Nephron progenitor cell (in vitro differentiated cells): ENCODE data around the gene RNF166.

Source experiments
- DNase-seq: peaks from one replicate; pipeline ENCODE4 v3.0.0; 2021
- H3K27ac Mint-ChIP-seq: 2 replicates; pipeline ENCODE4 v1.8.0; 2021; ENCODE audit warnings: mild to moderate bottlenecking, moderate library complexity, mixed read lengths
- H3K27me3 Mint-ChIP-seq: 2 replicates; pipeline ENCODE4 v1.8.0; 2021; ENCODE audit warnings: mild to moderate bottlenecking, low read depth, mixed read lengths; ENCODE audit not compliant: poor library complexity
- H3K36me3 Mint-ChIP-seq: 2 replicates; pipeline ENCODE4 v1.8.0; 2021; ENCODE audit warnings: low read depth, mixed read lengths
- H3K4me1 Mint-ChIP-seq: 2 replicates; pipeline ENCODE4 v1.8.0; 2021; ENCODE audit warnings: mixed read lengths
- H3K4me3 Mint-ChIP-seq: 2 replicates; pipeline ENCODE4 v1.8.0; 2021; ENCODE audit warnings: mild to moderate bottlenecking, moderate library complexity, mixed read lengths
- H3K9me3 Mint-ChIP-seq: 2 replicates; pipeline ENCODE4 v1.8.0; 2021; ENCODE audit warnings: mild to moderate bottlenecking, moderate library complexity, mixed read lengths
- TF ChIP-seq, protein P1 (sequence below): fragments of 200-600 bp; sonication (generic); IDR thresholded peaks from 2 replicates; pipeline ENCODE4 v1.5.0; 2021; ENCODE audit warnings: antibody characterized with exemption

RNF166 gene

DNA sequence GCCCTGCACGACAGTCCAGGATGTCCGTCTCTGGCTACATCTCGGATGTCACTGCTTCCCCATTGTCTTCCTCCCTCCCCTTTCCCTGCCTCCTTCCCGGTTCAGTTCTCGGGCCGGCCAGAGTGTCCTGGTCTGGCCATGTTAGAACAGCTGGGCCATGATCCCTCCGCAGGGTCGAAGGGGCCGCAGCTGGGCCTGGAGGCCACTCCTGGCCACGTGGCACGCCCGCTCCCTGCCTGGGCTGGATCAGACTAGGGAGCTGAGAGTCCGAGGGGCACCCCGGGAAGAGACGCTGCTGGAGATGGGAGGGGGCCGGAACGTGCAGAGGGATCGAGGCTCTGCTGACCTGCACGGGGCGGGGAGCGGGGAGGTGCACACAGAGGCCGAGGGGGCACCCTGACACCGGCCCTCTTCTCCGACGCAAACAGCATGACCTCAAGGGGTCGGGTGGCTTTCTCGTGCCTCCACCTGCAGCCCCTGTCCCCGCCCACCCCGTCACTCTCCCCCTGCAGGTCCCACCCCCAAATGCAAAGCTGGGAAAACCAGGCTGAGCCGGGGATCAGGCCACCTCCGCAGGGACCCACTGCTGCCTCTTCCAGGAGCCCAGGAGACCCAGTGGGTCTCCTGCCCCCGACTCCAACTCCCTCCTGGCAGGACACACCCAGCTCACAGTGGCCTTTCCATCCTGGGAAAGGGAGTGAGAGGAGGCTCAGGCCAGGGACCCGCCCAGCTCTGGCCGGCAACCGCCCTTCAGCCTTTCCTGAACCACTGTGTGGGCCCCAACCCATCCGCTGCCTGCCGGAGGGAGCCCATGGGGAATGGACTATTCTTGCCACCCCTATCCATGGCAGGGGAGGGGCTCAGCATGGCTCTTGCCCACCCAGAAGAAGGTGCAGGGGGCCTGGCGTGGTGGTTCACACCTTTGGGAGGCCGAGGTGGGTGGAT lies 38.6 kb upstream of the RNF166 start:
- Mint-ChIP-seq H3K27ac (no peak overlapping the region), H3K4me3 (no peak overlapping the region), H3K36me3 (no peaks in the 10 kb centered on the region), H3K27me3 (peaks cover 4% of the 10 kb centered on the region), H3K4me1 (peaks cover 4% of the 10 kb centered on the region), H3K9me3 (no peaks in the 10 kb centered on the region)
- no peak for DNase-seq
- TF ChIP-seq, protein P1, sequence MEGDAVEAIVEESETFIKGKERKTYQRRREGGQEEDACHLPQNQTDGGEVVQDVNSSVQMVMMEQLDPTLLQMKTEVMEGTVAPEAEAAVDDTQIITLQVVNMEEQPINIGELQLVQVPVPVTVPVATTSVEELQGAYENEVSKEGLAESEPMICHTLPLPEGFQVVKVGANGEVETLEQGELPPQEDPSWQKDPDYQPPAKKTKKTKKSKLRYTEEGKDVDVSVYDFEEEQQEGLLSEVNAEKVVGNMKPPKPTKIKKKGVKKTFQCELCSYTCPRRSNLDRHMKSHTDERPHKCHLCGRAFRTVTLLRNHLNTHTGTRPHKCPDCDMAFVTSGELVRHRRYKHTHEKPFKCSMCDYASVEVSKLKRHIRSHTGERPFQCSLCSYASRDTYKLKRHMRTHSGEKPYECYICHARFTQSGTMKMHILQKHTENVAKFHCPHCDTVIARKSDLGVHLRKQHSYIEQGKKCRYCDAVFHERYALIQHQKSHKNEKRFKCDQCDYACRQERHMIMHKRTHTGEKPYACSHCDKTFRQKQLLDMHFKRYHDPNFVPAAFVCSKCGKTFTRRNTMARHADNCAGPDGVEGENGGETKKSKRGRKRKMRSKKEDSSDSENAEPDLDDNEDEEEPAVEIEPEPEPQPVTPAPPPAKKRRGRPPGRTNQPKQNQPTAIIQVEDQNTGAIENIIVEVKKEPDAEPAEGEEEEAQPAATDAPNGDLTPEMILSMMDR = no peak

DNA sequence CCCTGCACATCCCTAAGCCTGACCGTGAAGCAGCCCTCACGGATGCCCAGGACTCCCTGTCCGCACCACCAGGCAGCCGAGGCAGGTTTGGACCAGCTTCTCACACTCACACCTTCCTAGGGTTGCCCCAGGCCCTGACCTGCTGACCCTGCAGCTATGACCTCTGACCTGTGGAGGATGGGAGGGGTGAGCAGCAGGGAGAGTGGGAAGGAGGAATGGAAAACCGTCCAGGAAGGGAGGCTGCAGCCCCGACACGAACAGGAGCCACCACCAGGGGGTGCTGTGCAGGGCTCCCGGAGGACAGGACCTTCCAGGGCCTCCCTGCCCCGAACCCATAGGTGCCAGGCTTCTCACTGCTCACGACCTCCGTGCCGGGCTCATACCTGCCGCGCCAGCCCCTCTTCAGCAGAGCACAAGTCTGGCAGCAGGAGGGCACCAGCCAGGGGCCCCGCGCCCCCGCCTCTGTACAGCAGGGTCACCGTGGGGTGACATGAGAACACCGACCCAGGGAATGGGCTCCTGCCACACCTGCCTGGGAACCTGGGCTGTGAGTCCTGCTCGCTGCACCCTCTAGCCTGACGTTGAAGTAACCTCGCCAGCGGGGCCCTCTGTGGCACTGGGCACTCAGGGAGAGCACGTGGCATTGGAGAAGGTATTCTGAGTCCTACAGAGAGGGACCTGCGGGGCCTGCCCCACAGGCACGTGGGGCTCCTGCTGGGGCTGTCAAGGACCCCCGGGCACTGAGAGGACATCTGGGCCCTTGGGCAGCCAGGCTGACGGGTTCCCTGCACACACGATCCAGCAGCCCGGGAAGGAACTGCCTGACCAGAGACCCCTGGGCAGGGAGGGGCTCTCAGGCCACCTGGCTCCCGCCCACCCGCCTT lies 37.7 kb upstream of the RNF166 start:
- Mint-ChIP-seq H3K9me3 (no peaks in the 10 kb centered on the region), H3K36me3 (no peaks in the 10 kb centered on the region), H3K4me1 (peaks cover 5% of the 10 kb centered on the region), H3K4me3 (no peak overlapping the region), H3K27me3 (peaks cover 4% of the 10 kb centered on the region), H3K27ac (no peak overlapping the region)
- TF ChIP-seq, protein P1 = peak; percentile 94
- DNase-seq = peak; percentile 93

DNA sequence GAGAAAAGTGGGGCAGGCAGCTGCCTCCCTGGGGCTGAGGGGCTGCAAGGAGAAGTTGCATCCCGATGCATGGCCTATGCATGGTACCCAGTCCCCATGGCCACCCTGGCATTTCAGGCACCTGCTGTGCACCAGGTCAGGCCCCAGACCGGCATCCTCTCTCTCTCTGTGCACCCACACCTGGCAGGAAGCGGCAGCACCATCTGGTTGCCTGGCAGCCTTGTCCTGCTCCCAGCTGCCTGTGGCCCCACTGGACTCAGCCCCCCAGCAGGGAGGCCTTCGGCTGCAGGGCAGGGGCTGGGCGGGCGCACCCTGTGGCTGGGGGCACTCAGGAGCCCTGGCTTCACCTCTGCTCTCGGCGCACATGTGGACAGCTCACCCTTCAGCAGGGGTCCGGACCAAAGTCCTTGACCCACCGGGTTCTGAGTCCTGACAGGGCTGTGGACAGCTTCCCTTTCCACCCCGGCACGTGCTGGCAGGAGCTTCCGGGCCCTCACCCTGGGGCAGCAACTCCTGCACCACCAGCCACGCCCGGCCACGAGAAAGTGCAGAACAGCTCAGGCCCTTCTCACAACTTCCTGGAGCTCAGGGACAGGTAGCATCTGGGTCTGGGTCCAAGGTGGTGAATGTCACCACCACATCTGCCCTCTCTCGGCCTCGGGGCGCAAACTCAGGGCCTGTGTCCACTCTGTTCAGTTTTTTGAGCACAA lies 36.8 kb upstream of the RNF166 start:
- H3K9me3 Mint-ChIP-seq = no peaks in the 10 kb centered on the region
- H3K27me3 Mint-ChIP-seq = peaks cover 2% of the 10 kb centered on the region
- peaks cover 11% of the 10 kb centered on the region for H3K4me1 Mint-ChIP-seq
- H3K36me3 Mint-ChIP-seq = no peaks in the 10 kb centered on the region
- no peak overlapping the region for H3K4me3 Mint-ChIP-seq
- TF ChIP-seq, protein P1 = no peak
- no peak overlapping the region for H3K27ac Mint-ChIP-seq
- no peak for DNase-seq

DNA sequence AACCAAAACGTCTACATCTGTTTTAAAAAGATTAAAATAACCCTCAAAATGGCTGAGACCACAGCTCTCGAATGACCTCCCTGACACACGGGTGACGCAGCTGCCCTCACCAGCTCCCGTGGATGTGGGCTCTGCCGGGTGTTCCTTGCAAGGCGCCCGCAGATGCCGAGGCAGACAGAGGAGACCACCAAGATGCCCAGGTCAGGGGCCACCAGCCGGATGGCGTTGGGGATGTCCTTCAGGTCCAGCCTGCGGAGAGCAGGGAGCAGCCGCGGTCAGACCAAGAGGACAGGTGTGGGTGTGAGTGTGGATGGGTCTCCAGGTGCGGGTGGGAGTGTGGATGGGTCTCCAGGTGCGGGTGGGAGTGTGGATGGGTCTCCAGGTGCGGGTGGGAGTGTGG lies 35.2 kb upstream of the RNF166 start:
- H3K4me1 Mint-ChIP-seq = peaks cover 11% of the 10 kb centered on the region
- no peaks in the 10 kb centered on the region for H3K9me3 Mint-ChIP-seq
- no peaks in the 10 kb centered on the region for H3K36me3 Mint-ChIP-seq
- no peak overlapping the region for H3K27ac Mint-ChIP-seq
- H3K27me3 Mint-ChIP-seq = no peaks in the 10 kb centered on the region
- no peak overlapping the region for H3K4me3 Mint-ChIP-seq
- TF ChIP-seq, protein P1 = no peak
- no peak for DNase-seq

DNA sequence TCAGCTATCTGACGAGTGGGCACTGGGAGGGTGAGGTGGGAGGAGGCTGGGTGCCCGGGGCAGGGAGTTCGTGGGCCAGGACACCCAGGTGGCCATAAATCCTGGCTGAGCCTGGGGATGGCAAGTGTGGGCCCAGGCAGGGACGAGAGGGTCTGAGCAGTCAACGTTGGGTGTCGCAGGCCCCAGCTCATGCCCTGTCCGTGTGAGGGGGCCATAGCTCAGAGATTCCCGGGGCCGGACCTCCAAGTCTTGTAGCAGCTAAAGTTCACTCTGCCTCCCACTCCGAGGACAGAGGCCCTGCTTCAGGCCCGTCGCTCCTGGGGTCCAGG lies 34.5 kb upstream of the RNF166 start:
- no peak overlapping the region for H3K27ac Mint-ChIP-seq
- no peaks in the 10 kb centered on the region for H3K36me3 Mint-ChIP-seq
- H3K27me3 Mint-ChIP-seq = no peaks in the 10 kb centered on the region
- no peak overlapping the region for H3K4me3 Mint-ChIP-seq
- DNase-seq = no peak
- peaks cover 11% of the 10 kb centered on the region for H3K4me1 Mint-ChIP-seq
- no peaks in the 10 kb centered on the region for H3K9me3 Mint-ChIP-seq
- TF ChIP-seq, protein P1 = no peak
